Measurements from ENCODE around the gene GATB.

The GATB gene

GRCh38 chr4:151687021-151687640 lies 73.7 kb downstream of the GATB start:
- no peak for DNase-seq (ENCODE audit: low read depth, low spot score)
- H3K9ac ChIP-seq (ENCODE audit: insufficient read length), result no peak overlapping the region
- no peaks in the 10 kb centered on the region for H3K36me3 ChIP-seq (ENCODE audit: insufficient read depth, low read length)
- H3K9me3 ChIP-seq (ENCODE audit: low read depth, low read length), result no peaks in the 10 kb centered on the region
- TF ChIP-seq EZH2 (IDR thresholded peaks at IDR 0.05) (no peak), FOXP2 (optimal IDR thresholded peaks at IDR 0.05; ENCODE audit: control extremely low read depth, extremely low read length, insufficient read depth) (no peak), POLR2AphosphoS5 (IDR thresholded peaks at IDR 0.05; ENCODE audit: borderline replicate concordance, low read depth, low read length) (no peak)
- H3K4me3 ChIP-seq, result no peak overlapping the region
- no peak overlapping the region for H3K27ac ChIP-seq

DNA sequence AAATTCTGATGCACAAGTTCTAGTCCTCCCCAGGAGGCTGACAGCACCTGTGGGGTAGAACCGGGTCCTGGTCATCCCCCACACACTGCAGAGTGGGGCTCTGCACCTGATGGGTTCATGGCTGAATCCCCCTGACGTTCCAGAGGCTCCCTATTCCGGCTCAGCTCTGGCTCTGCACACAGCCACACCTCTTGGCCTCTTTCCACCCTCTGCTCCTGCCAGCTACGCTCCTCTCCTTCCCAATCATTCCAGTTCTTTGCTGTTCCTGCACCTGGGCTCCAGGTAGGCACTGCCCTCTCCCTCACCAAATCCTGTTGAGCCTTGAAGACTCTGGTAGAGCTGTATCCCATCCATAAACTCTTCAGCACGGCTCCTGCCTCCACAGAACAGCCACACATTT lies 75.5 kb downstream of the GATB start:
- no peak overlapping the region for H3K27ac ChIP-seq
- TF ChIP-seq FOXP2 (optimal IDR thresholded peaks at IDR 0.05; ENCODE audit: control extremely low read depth, extremely low read length, insufficient read depth) (no peak), POLR2AphosphoS5 (IDR thresholded peaks at IDR 0.05; ENCODE audit: borderline replicate concordance, low read depth, low read length) (no peak), EZH2 (IDR thresholded peaks at IDR 0.05) (no peak)
- no peaks in the 10 kb centered on the region for H3K36me3 ChIP-seq (ENCODE audit: insufficient read depth, low read length)

DNA sequence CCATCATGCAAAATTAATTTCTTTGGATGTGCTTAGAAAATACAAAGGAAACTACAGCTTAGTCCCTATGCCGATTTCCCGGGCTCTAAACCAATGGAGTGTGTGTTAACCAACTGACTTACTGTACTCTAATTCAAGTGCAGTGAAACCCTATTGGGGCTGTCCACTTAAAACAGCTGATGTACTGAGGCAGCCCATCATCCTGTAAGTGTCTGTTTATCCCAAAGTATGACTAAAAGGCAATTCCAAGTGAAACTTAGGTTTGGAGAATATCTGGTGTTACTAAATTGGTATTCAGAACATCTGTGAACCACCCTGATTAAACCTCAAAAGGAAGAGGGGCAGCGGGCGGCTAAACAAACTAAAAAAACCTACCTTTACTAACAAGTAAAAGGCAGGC lies 79.7 kb downstream of the GATB start:
- no peak for DNase-seq (ENCODE audit: low read depth, low spot score)
- no peaks in the 10 kb centered on the region for H3K9me3 ChIP-seq (ENCODE audit: low read depth, low read length)
- no peaks in the 10 kb centered on the region for H3K36me3 ChIP-seq (ENCODE audit: insufficient read depth, low read length)
- H3K9ac ChIP-seq (ENCODE audit: insufficient read length), result no peak overlapping the region
- H3K4me3 ChIP-seq, result no peak overlapping the region
- TF ChIP-seq FOXP2 (optimal IDR thresholded peaks at IDR 0.05; ENCODE audit: control extremely low read depth, extremely low read length, insufficient read depth) (no peak), EZH2 (IDR thresholded peaks at IDR 0.05) (no peak), POLR2AphosphoS5 (IDR thresholded peaks at IDR 0.05; ENCODE audit: borderline replicate concordance, low read depth, low read length) (no peak)
- H3K27ac ChIP-seq, result no peak overlapping the region

More for the DNA sequence above, 75.5 kb downstream of the GATB start:
- DNase-seq (ENCODE audit: low read depth, low spot score), result no peak
- Histone ChIP-seq H3K9ac (ENCODE audit: insufficient read length) (no peak overlapping the region), H3K9me3 (ENCODE audit: low read depth, low read length) (no peaks in the 10 kb centered on the region), H3K4me3 (no peak overlapping the region)

DNA sequence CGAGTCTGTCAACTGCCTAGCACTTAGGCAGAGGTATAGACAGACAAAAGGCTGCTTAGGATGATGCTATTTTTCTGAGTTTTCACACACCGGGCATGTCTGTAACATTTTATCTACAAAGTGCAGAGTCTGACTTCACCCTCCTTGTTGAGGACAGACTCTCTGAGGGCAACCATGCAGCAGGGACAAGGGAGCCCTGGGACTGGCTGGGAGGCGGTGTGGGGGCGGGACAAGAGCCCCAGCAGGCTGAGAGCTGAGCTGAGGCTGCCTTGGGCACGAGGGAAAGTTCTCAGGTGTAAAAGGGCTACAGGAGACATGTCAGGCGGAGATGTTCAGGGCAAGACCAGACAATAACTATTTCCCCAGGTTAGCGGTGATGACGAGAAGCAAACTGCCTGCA lies 81.6 kb downstream of the GATB start:
- DNase-seq (ENCODE audit: low read depth, low spot score), result no peak

DNA sequence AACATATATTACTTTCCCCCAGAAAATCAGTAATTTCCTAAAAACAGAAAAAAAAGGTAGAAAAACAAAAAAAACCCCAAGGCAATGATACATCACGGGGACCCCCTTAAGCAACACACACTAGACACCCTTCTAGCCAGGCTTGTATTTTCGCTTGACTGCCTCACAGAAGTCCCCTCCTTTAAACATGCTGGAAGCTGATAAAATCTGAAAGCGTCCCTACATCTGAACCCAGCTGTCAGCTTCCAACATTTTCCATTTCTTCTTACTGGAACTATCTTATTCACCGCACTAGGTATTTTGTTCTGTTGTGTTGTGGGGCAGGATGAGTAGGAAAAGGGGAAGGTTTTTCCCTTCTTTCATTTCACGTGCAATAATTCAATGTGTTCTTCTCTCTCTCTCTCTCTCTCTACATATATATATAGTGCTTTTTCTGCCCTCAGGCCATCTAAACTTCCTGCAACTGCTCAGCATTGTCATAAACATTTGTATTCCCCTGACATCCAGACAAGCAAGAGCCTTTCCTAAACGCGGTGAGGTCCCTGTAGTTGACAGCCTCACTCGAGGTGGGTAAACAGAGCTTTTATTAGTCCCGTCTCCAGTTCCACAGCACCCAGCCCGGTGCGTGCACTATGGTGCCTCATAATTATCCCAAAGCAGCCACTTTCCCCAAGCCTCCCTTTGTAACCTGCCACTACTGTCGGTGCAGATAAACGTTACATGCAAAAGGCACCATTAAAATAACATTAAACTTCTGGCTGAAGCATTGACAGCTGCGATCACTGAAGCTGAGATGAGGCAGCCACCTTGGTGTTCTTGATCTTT lies 82.5 kb downstream of the GATB start:
- Histone ChIP-seq H3K9me3 (ENCODE audit: low read depth, low read length) (no peaks in the 10 kb centered on the region), H3K27ac (no peak overlapping the region), H3K36me3 (ENCODE audit: insufficient read depth, low read length) (no peaks in the 10 kb centered on the region), H3K9ac (ENCODE audit: insufficient read length) (peak overlapping the region; percentile 2), H3K4me3 (no peak overlapping the region)
- DNase-seq (ENCODE audit: low read depth, low spot score), result no peak
- TF ChIP-seq FOXP2 (optimal IDR thresholded peaks at IDR 0.05; ENCODE audit: control extremely low read depth, extremely low read length, insufficient read depth), result no peak
- no peak for TF ChIP-seq POLR2AphosphoS5 (IDR thresholded peaks at IDR 0.05; ENCODE audit: borderline replicate concordance, low read depth, low read length)
- no peak for TF ChIP-seq EZH2 (IDR thresholded peaks at IDR 0.05)

More for the DNA sequence above, 81.6 kb downstream of the GATB start:
- TF ChIP-seq POLR2AphosphoS5 (IDR thresholded peaks at IDR 0.05; ENCODE audit: borderline replicate concordance, low read depth, low read length), result no peak
- no peak for TF ChIP-seq EZH2 (IDR thresholded peaks at IDR 0.05)
- TF ChIP-seq FOXP2 (optimal IDR thresholded peaks at IDR 0.05; ENCODE audit: control extremely low read depth, extremely low read length, insufficient read depth), result no peak
- H3K9ac ChIP-seq (ENCODE audit: insufficient read length), result no peak overlapping the region
- no peak overlapping the region for H3K27ac ChIP-seq
- H3K9me3 ChIP-seq (ENCODE audit: low read depth, low read length), result no peaks in the 10 kb centered on the region
- no peaks in the 10 kb centered on the region for H3K36me3 ChIP-seq (ENCODE audit: insufficient read depth, low read length)
- no peak overlapping the region for H3K4me3 ChIP-seq

- Histone ChIP-seq H3K9ac (ENCODE audit: insufficient read length) (no peak overlapping the region), H3K4me3 (no peak overlapping the region), H3K36me3 (ENCODE audit: insufficient read depth, low read length) (no peaks in the 10 kb centered on the region), H3K27ac (no peak overlapping the region), H3K9me3 (ENCODE audit: low read depth, low read length) (no peaks in the 10 kb centered on the region)
- DNase-seq (ENCODE audit: low read depth, low spot score), result no peak
- TF ChIP-seq EZH2 (IDR thresholded peaks at IDR 0.05) (no peak), FOXP2 (optimal IDR thresholded peaks at IDR 0.05; ENCODE audit: control extremely low read depth, extremely low read length, insufficient read depth) (no peak), POLR2AphosphoS5 (IDR thresholded peaks at IDR 0.05; ENCODE audit: borderline replicate concordance, low read depth, low read length) (no peak)
These were observed 83.6 kb downstream of the GATB start for GRCh38 chr4:151677193-151677592.

GRCh38 chr4:151676301-151676700 lies 84.5 kb downstream of the GATB start:
- Histone ChIP-seq H3K36me3 (ENCODE audit: insufficient read depth, low read length) (no peaks in the 10 kb centered on the region), H3K4me3 (no peak overlapping the region), H3K27ac (no peak overlapping the region), H3K9ac (ENCODE audit: insufficient read length) (no peak overlapping the region), H3K9me3 (ENCODE audit: low read depth, low read length) (no peaks in the 10 kb centered on the region)
- DNase-seq (ENCODE audit: low read depth, low spot score), result no peak
- no peak for TF ChIP-seq POLR2AphosphoS5 (IDR thresholded peaks at IDR 0.05; ENCODE audit: borderline replicate concordance, low read depth, low read length)

GRCh38 chr4:151675411-151675971 lies 85.3 kb downstream of the GATB start:
- H3K9ac ChIP-seq (ENCODE audit: insufficient read length), result no peak overlapping the region
- no peak for DNase-seq (ENCODE audit: low read depth, low spot score)
- H3K9me3 ChIP-seq (ENCODE audit: low read depth, low read length), result no peaks in the 10 kb centered on the region
- no peak overlapping the region for H3K27ac ChIP-seq
- no peak for TF ChIP-seq EZH2 (IDR thresholded peaks at IDR 0.05)
- TF ChIP-seq POLR2AphosphoS5 (IDR thresholded peaks at IDR 0.05; ENCODE audit: borderline replicate concordance, low read depth, low read length), result no peak
- TF ChIP-seq FOXP2 (optimal IDR thresholded peaks at IDR 0.05; ENCODE audit: control extremely low read depth, extremely low read length, insufficient read depth), result no peak
- H3K36me3 ChIP-seq (ENCODE audit: insufficient read depth, low read length), result no peaks in the 10 kb centered on the region
- H3K4me3 ChIP-seq, result no peak overlapping the region
